T follicular helper cell (primary cell): ENCODE data around the gene RSPH9.
"Not testable (repeated sequence)": the region's sequence is repeated elsewhere in the genome, so short reads cannot be mapped to it uniquely, and the experiment has no call there.

Experiments used
- DNase-seq: peaks from one replicate; pipeline ENCODE4 v3.0.0-alpha.2; 2020; ENCODE audit warnings: low read depth

RSPH9 gene

GRCh38 chr6:43687079-43687436 lies 42.2 kb downstream of the RSPH9 start:
- no peak for DNase-seq

- peak; percentile 61 for DNase-seq
Measured at GRCh38 chr6:43687437-43688347, 42.9 kb downstream of the RSPH9 start, which contains the start of gene MRPS18A. TSS of gene MRPS18A (minus strand) at chr6:43687791. CDS start at chr6:43687779, 12 bp downstream.

GRCh38 chr6:43689421-43689820 lies 44.6 kb downstream of the RSPH9 start:
- no peak for DNase-seq

- no peak for DNase-seq
Measured at GRCh38 chr6:43695215-43695966, 50.6 kb downstream of the RSPH9 start.

- DNase-seq, result no peak
Measured at GRCh38 chr6:43695967-43696291, 51.1 kb downstream of the RSPH9 start.

GRCh38 chr6:43697421-43697820 lies 52.6 kb downstream of the RSPH9 start:
- DNase-seq, result no peak

- DNase-seq, result no peak
Measured at GRCh38 chr6:43698584-43699349, 53.9 kb downstream of the RSPH9 start.

GRCh38 chr6:43699564-43700186 lies 54.8 kb downstream of the RSPH9 start:
- no peak for DNase-seq

GRCh38 chr6:43700939-43701560 lies 56.2 kb downstream of the RSPH9 start:
- not testable (repeated sequence) for DNase-seq

- DNase-seq, result no peak
Measured at GRCh38 chr6:43702171-43702533, 57.3 kb downstream of the RSPH9 start.

GRCh38 chr6:43702534-43703440 lies 58.0 kb downstream of the RSPH9 start:
- no peak for DNase-seq

GRCh38 chr6:43703512-43704429 lies 58.9 kb downstream of the RSPH9 start:
- no peak for DNase-seq

- DNase-seq, result no peak
Measured at GRCh38 chr6:43705996-43706395, 61.2 kb downstream of the RSPH9 start.

GRCh38 chr6:43706788-43707187 lies 62.0 kb downstream of the RSPH9 start:
- no peak for DNase-seq

GRCh38 chr6:43707269-43707668 lies 62.4 kb downstream of the RSPH9 start:
- no peak for DNase-seq

- no peak for DNase-seq
Measured at GRCh38 chr6:43707767-43708166, 62.9 kb downstream of the RSPH9 start.

- DNase-seq, result no peak
Measured at GRCh38 chr6:43708860-43709653, 64.2 kb downstream of the RSPH9 start.

GRCh38 chr6:43709654-43710303 lies 64.9 kb downstream of the RSPH9 start:
- DNase-seq, result no peak
